OCI-LY1 (cell line): Measurements from ENCODE around the gene ERCC2.

Experiments
- H2AFZ ChIP-seq: fragments of 200-600 bp; sonication (generic), shearing (Covaris generic); 2 replicates; pipeline ENCODE4 v1.6.0; 2014; ENCODE audit warnings: antibody characterized with exemption, mild to moderate bottlenecking, low read length
- H3F3A ChIP-seq: fragments of 200-600 bp; sonication (generic), shearing (Covaris generic); 2 replicates; pipeline ENCODE4 v1.6.0; 2014; ENCODE audit warnings: mild to moderate bottlenecking, antibody characterized with exemption, low read length, moderate library complexity; ENCODE audit not compliant: insufficient read depth
- H3K27ac ChIP-seq: fragments of 200-600 bp; sonication (generic); 2 replicates; pipeline ENCODE4 v1.5.1; 2014; ENCODE audit warnings: low read length, mixed run types, mild to moderate bottlenecking, low read depth; ENCODE audit not compliant: poor library complexity, severe bottlenecking
- H3K27me3 ChIP-seq: fragments of 200-600 bp; sonication (generic); 2 replicates; pipeline ENCODE4 v1.6.0; 2014; ENCODE audit warnings: antibody characterized with exemption, mild to moderate bottlenecking, low read length, moderate library complexity; ENCODE audit not compliant: insufficient read depth
- H3K36me3 ChIP-seq: fragments of 200-600 bp; sonication (generic); 2 replicates; pipeline ENCODE4 v1.6.1; 2014; ENCODE audit warnings: mild to moderate bottlenecking, antibody characterized with exemption, low read length, moderate library complexity, mixed read lengths; ENCODE audit not compliant: insufficient read depth
- H3K4me1 ChIP-seq: fragments of 200-600 bp; sonication (generic); 2 replicates; pipeline ENCODE4 v1.5.1; 2014; ENCODE audit warnings: mild to moderate bottlenecking, low read length, moderate library complexity; ENCODE audit not compliant: insufficient read depth, severe bottlenecking
- H3K4me2 ChIP-seq: fragments of 200-600 bp; sonication (generic), shearing (Covaris generic); 2 replicates; pipeline ENCODE4 v1.6.1; 2014; ENCODE audit warnings: low read length
- H3K4me3 ChIP-seq: fragments of 200-600 bp; sonication (generic); 2 replicates; pipeline ENCODE4 v1.5.1; 2014; ENCODE audit warnings: low read length, low read depth, mild to moderate bottlenecking, mixed read lengths; ENCODE audit not compliant: poor library complexity, severe bottlenecking
- H3K79me2 ChIP-seq: fragments of 200-600 bp; shearing (Covaris generic); 2 replicates; pipeline ENCODE4 v1.6.1; 2016; ENCODE audit warnings: mixed run types, low read length, mixed read lengths; ENCODE audit not compliant: insufficient read depth
- H3K9ac ChIP-seq: fragments of 200-600 bp; sonication (generic), shearing (Covaris generic); 2 replicates; pipeline ENCODE4 v1.6.1; 2014; ENCODE audit warnings: mild to moderate bottlenecking, low read length, mixed read lengths
- H3K9me2 ChIP-seq: fragments of 200-600 bp; sonication (generic), shearing (Covaris generic); 2 replicates; pipeline ENCODE4 v1.6.1; 2014; ENCODE audit warnings: low read depth, mild to moderate bottlenecking, low read length, mixed read lengths
- H3K9me3 ChIP-seq: fragments of 200-600 bp; shearing (Covaris generic); 2 replicates; pipeline ENCODE4 v1.6.1; 2014; ENCODE audit warnings: low read length, mixed read lengths
- H4K20me1 ChIP-seq: fragments of 200-600 bp; sonication (generic), shearing (Covaris generic); 2 replicates; pipeline ENCODE4 v1.6.0; 2016; ENCODE audit warnings: mild to moderate bottlenecking, low read length; ENCODE audit not compliant: insufficient read depth
- EZH2 ChIP-seq: fragments of 200-600 bp; sonication (generic), shearing (Covaris generic); IDR thresholded peaks from 2 replicates; pipeline ENCODE4 v1.8.0; 2017; ENCODE audit warnings: borderline replicate concordance, mixed run types, mild to moderate bottlenecking, antibody characterized with exemption, low read length, moderate library complexity, mixed read lengths
- TF ChIP-seq, protein P1 (sequence below): fragments of 200-600 bp; sonication (generic), shearing (Covaris generic); IDR thresholded peaks from 2 replicates; pipeline ENCODE4 v1.5.1; 2017; ENCODE audit warnings: mild to moderate bottlenecking, antibody characterized with exemption, low read length, moderate library complexity, mixed read lengths

The ERCC2 gene

DNA sequence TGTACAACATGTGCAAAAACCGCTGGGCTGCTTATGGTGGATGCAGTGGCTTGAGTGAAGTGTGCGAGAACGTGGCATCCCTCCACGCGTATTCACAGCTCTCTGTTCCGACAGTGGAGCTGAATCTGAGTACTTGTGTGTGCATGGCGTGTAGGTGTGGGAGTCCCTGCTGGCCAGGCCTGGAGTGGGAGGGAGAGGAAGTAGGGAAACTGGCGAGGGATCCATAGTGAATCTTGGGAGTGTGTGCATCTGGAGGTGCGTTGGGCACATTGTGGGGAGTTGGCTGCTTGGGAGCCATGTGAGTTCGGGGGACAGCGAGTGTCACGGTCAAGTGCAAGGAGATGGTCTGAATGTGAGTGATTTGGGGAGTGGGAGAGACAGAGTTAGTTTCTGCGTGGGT is 27.5 kb downstream of the ERCC2 start:
- peaks cover 17% of the 10 kb centered on the region for H3K4me1 ChIP-seq
- no peak overlapping the region for H2AFZ ChIP-seq
- H3K79me2 ChIP-seq, result no peaks in the 10 kb centered on the region
- H3K9ac ChIP-seq, result no peak overlapping the region
- TF ChIP-seq, protein P1, sequence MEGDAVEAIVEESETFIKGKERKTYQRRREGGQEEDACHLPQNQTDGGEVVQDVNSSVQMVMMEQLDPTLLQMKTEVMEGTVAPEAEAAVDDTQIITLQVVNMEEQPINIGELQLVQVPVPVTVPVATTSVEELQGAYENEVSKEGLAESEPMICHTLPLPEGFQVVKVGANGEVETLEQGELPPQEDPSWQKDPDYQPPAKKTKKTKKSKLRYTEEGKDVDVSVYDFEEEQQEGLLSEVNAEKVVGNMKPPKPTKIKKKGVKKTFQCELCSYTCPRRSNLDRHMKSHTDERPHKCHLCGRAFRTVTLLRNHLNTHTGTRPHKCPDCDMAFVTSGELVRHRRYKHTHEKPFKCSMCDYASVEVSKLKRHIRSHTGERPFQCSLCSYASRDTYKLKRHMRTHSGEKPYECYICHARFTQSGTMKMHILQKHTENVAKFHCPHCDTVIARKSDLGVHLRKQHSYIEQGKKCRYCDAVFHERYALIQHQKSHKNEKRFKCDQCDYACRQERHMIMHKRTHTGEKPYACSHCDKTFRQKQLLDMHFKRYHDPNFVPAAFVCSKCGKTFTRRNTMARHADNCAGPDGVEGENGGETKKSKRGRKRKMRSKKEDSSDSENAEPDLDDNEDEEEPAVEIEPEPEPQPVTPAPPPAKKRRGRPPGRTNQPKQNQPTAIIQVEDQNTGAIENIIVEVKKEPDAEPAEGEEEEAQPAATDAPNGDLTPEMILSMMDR, result no peak
- no peak for TF ChIP-seq EZH2
- no peaks in the 10 kb centered on the region for H4K20me1 ChIP-seq
- H3K9me2 ChIP-seq, result no peaks in the 10 kb centered on the region
- H3K4me3 ChIP-seq, result no peak overlapping the region
- H3K27ac ChIP-seq, result no peak overlapping the region
- no peaks in the 10 kb centered on the region for H3K9me3 ChIP-seq
- peaks cover 17% of the 10 kb centered on the region; the same call in 1 of the 2 replicates for H3K27me3 ChIP-seq
- H3K36me3 ChIP-seq, result no peaks in the 10 kb centered on the region
- no peak overlapping the region for H3K4me2 ChIP-seq
- H3F3A ChIP-seq, result no peaks in the 10 kb centered on the region

DNA sequence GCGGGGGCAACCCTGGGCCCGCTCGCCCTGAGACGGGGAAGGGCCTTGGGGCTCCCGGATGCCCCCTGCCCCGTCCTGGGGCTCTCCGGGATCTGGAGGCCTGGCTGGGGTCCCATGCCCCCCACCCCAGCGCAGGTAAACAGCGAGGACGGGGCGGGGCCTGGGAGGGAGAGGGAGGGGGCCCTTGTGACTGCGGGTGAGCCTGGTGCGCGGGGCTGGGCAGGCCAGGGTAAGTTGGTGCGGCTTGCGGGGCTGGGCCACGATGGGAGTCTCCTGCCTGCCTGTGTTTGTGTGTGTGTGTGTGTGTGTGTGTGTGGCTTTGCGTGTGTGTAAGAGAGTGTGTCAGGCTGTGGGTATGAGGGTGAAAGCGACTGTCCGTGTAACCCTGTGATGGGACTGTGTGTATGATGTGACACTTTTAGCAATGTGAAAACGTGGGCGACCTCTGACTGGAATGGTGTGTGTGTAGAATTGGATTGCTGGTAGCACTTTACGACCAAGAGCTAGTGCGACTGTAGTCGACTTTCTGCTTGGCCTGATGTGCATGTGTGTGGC is 29.4 kb downstream of the ERCC2 start:
- peaks cover 11% of the 10 kb centered on the region; the same call in 1 of the 2 replicates for H3K27me3 ChIP-seq
- peak overlapping the region; percentile 59 for H3K4me3 ChIP-seq
- H2AFZ ChIP-seq, result no peak overlapping the region
- no peaks in the 10 kb centered on the region for H3K79me2 ChIP-seq
- TF ChIP-seq, protein P1, result no peak
- H3F3A ChIP-seq, result no peaks in the 10 kb centered on the region
- H4K20me1 ChIP-seq, result no peaks in the 10 kb centered on the region
- H3K9me3 ChIP-seq, result no peaks in the 10 kb centered on the region
- H3K9ac ChIP-seq, result peak overlapping the region; percentile 32; the same call in 1 of the 2 replicates
- peaks cover 20% of the 10 kb centered on the region for H3K4me1 ChIP-seq
- H3K9me2 ChIP-seq, result no peaks in the 10 kb centered on the region
- H3K4me2 ChIP-seq, result peak overlapping the region; percentile 77
- H3K27ac ChIP-seq, result no peak overlapping the region
- no peaks in the 10 kb centered on the region for H3K36me3 ChIP-seq

DNA sequence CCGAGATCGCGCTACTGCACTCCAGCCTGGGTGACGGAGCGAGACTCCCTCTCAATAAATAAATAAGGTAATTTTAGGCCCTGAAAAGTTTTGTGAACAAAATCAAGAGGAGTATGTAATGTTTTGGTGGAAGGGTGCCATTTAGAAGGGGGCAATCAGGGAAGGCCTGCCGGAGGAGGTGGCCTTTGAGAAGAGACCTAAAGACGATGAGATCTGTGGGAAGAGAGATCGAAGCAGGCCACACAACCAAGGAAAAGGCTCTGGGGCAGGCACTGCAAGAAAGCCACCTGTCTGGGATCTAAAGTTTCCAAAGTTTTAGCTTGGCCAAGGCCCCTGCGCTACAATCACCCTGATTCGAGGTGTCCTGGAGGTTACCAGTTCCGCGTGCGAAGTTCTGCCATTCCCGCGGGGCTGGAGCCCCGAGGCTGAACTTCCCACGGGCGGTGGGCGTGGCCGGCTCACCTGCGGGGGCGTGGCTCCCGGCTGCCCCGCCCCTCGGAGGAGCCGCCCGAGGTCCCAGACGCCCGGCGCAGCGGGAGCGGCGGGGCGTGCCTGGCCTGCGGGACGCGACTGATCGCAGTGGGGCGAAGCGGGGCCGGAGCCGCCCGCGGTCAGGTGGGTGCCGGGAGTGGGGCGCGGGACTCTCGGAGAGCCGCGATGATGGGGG is 30.0 kb downstream of the ERCC2 start, which contains the start of gene KLC3:
Gene KLC3 (plus strand): TSS at position 519 of the 667 bp plus-strand sequence. CDS start 4,792 bp downstream, outside the sequence.
- H3K9ac ChIP-seq, result peak within 1 kb of the TSS; percentile 32; the same call in 1 of the 2 replicates

More for the DNA sequence above, 30.0 kb downstream of the ERCC2 start, which contains the start of gene KLC3:
- no peaks in the 10 kb centered on the region for H3K79me2 ChIP-seq
- H3K9me3 ChIP-seq, result no peaks in the 10 kb centered on the region
- no peaks in the 10 kb centered on the region for H3K9me2 ChIP-seq
- H3K27ac ChIP-seq, result no peak within 1 kb of the TSS
- TF ChIP-seq, protein P1, result no peak
- no peak for TF ChIP-seq EZH2
- H3K4me2 ChIP-seq, result peak within 1 kb of the TSS; percentile 77
- H4K20me1 ChIP-seq, result no peaks in the 10 kb centered on the region
- peaks cover 23% of the 10 kb centered on the region for H3K4me1 ChIP-seq
- H3F3A ChIP-seq, result no peaks in the 10 kb centered on the region
- peaks cover 8% of the 10 kb centered on the region; the same call in 1 of the 2 replicates for H3K27me3 ChIP-seq
- H2AFZ ChIP-seq, result no peak within 1 kb of the TSS
- peak within 1 kb of the TSS; percentile 59 for H3K4me3 ChIP-seq
- H3K36me3 ChIP-seq, result no peaks in the 10 kb centered on the region
